Measurements from ENCODE around the gene CLHC1.
"Not testable (repeated sequence)": the region's sequence is repeated elsewhere in the genome, so short reads cannot be mapped to it uniquely, and the experiment has no call there.

The CLHC1 gene

DNA sequence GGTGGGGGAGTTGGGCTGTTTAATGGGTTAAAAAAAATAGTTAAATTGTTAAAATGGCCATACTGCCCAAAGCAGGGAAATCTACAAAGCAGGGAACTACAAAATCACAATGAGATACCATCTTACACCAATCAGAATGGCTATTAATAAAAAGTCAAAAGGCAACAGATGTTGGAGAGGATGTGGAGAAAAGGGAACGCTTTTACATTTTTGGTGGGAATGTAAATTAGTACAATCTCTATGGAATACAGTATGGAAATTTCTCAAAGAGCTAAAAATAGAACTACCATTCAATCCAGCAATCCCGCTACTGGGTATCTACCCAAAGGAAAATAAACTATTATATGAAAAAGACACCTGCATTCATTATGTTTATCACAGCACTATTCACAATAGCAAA lies 27.1 kb downstream of the CLHC1 start:
- no peak for DNase-seq (ENCODE audit: low read depth)
- TF ChIP-seq, protein P1, sequence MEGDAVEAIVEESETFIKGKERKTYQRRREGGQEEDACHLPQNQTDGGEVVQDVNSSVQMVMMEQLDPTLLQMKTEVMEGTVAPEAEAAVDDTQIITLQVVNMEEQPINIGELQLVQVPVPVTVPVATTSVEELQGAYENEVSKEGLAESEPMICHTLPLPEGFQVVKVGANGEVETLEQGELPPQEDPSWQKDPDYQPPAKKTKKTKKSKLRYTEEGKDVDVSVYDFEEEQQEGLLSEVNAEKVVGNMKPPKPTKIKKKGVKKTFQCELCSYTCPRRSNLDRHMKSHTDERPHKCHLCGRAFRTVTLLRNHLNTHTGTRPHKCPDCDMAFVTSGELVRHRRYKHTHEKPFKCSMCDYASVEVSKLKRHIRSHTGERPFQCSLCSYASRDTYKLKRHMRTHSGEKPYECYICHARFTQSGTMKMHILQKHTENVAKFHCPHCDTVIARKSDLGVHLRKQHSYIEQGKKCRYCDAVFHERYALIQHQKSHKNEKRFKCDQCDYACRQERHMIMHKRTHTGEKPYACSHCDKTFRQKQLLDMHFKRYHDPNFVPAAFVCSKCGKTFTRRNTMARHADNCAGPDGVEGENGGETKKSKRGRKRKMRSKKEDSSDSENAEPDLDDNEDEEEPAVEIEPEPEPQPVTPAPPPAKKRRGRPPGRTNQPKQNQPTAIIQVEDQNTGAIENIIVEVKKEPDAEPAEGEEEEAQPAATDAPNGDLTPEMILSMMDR (conservative IDR thresholded peaks at IDR 0.05; ENCODE audit: low read depth, low read length), result no peak
- H3K4me3 ChIP-seq (ENCODE audit: low read depth, low read length), result no peak overlapping the region

DNA sequence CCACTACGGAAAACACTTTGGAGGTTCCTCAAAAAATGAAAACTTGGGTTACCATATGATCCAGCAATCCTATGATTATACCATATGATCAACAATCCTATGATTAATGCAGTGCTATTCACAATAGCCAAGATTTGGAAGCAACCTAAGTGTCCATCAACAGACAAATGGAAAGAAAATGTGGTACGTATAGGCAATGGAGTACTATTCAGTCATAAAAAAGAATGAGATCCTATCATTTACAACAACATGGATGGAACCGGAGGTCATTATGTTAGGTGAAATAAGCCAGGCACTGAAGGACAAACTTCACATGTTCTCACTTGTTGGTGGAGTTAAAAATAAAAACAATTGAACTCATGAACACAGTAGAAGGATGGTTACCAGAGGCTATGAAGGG lies 27.6 kb downstream of the CLHC1 start:
- TF ChIP-seq, protein P1 (conservative IDR thresholded peaks at IDR 0.05; ENCODE audit: low read depth, low read length), result no peak
- no peak overlapping the region for H3K4me3 ChIP-seq (ENCODE audit: low read depth, low read length)
- DNase-seq (ENCODE audit: low read depth), result no peak

DNA sequence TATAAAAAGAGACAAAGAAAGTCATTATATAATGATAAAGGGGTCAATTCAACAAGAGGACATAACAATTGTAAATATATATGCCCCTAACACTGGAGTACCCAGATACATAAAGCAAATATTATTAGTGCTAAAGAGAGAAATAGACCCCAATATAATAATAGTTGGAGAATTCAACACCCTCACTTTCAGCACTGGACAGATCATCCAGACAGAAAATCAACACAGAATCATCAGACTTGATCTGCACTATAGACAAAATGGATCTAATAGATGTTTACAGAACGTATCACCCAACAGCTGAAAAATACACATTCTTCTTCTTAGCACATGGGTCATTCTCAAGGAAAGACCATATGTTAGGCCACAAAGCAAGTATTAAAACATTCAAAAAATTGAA lies 31.7 kb downstream of the CLHC1 start:
- TF ChIP-seq, protein P1 (conservative IDR thresholded peaks at IDR 0.05; ENCODE audit: low read depth, low read length), result no peak
- DNase-seq (ENCODE audit: low read depth), result no peak
- no peak overlapping the region for H3K4me3 ChIP-seq (ENCODE audit: low read depth, low read length)

DNA sequence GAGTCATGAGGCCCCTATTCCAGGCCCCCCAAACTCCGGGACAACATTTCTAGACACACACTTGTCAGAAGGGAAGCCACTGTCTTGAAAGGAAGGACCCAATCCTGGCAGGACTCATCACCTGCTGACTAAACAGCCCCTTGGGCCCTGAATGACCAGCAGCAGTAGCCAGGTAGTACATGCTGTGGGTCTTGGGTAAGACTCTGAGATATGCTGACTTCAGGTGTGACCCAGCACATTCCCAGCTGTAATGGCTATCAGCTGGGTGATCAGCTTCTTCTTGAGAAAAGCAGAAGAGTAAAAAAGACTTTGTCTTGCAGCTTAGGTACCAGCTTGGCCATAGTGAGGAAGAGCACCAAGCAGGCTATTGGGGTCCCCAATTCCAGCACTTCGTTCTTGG lies 35.6 kb downstream of the CLHC1 start:
- TF ChIP-seq, protein P1 (conservative IDR thresholded peaks at IDR 0.05; ENCODE audit: low read depth, low read length), result no peak
- no peak overlapping the region for H3K4me3 ChIP-seq (ENCODE audit: low read depth, low read length)
- no peak for DNase-seq (ENCODE audit: low read depth)

DNA sequence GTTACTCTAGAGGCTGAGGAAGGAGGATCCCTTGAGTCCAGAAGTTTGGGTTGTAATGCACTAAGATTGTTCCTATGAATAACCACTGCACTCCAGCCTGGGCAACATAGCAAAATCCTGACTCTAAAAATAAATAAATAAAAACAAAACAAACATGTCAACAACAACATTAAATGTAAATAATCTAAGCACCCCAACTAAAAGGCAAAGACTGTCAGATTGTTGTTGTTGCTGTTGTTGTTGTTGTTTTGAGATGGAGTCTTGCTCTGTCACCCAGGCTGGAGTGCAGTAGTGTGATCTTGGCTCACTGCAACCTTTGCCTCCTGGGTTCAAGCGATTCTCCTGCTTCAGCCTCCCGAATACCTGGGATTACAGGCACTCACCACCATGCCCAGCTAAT lies 40.2 kb downstream of the CLHC1 start:
- not testable (repeated sequence) for DNase-seq (ENCODE audit: low read depth); H3K4me3 ChIP-seq (ENCODE audit: low read depth, low read length)

DNA sequence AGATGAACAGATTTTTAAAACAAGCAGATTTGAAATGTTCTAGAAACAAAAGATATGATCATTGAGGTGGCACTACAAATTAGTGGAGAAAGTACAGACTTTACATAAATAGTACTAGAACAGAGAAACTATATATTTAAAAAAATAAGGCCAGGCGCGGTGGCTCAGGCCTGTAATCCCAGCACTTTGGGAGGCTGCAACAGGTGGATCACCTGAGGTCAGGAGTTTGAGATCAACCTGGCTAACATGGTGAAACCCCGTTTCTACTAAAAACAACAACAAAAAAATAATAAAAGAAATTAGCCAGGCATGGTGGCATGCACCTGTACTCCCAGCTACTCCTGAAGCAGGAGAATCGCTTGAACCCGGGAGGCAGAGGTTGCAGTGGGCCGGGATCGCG lies 45.3 kb downstream of the CLHC1 start:
- not testable (repeated sequence) for H3K4me3 ChIP-seq (ENCODE audit: low read depth, low read length)

DNA sequence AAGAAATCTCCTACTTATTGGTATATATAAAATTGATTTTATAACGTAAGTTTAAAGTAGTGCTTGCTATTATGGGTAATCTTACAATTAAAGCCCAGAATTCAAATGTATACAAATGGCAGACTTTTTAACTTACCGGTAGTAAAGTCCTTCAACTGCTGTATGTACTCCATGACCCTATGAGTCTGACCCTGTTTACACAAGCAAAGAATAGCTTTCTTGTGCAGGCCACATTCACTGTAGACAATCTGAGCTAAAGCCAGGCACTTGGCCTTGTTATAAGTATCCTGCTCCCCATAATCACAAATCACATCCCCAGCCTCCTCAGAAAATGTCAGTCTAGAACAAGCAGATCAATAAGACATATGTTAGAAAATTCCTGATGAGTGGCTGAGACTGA lies 51.7 kb downstream of the CLHC1 start:
- DNase-seq (ENCODE audit: low read depth), result no peak
- no peak overlapping the region for H3K4me3 ChIP-seq (ENCODE audit: low read depth, low read length)
- TF ChIP-seq, protein P1 (conservative IDR thresholded peaks at IDR 0.05; ENCODE audit: low read depth, low read length), result no peak

More for the DNA sequence above, 45.3 kb downstream of the CLHC1 start:
- DNase-seq (ENCODE audit: low read depth), result not testable (repeated sequence)

DNA sequence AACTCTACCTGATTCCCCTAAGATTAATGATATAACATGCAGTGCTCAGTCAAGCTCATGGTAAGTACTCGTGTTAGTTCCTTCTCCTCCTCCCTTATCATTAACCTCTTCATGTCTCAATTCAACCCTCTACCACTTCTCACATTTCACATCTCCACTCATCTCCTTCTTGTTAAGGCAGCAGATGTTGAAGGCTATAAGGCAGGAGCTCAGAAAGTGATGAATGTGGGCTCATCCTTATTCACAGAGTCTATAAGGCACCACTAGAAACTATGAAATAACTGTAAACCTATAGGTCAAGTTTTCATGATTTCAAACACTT lies 56.0 kb downstream of the CLHC1 start:
- H3K4me3 ChIP-seq (ENCODE audit: low read depth, low read length), result no peak overlapping the region
- TF ChIP-seq, protein P1 (conservative IDR thresholded peaks at IDR 0.05; ENCODE audit: low read depth, low read length), result no peak
- no peak for DNase-seq (ENCODE audit: low read depth)

Measured in choroid plexus epithelial cell (primary cell).